Astrocyte of the cerebellum (primary cell): ENCODE measurements around the gene HIVEP3.

ENCODE experiments used
- DNase-seq: peaks from one replicate; pipeline ENCODE4 v3.0.0-alpha.2; 2011; ENCODE audit warnings: low read depth
- H3K4me3 ChIP-seq: 2 replicates; pipeline ENCODE4 v1.5.1; 2011; ENCODE audit warnings: mild to moderate bottlenecking, low read depth, low read length, moderate library complexity
- in situ Hi-C: cut with HindIII; loops from 2 replicates; pipeline ENCODE4 v1.10.0; 2017; ENCODE audit warnings: low sequenced_read_pairs
- TF ChIP-seq, protein P1 (sequence below): IDR thresholded peaks from 2 replicates; pipeline ENCODE4 v1.5.1; 2012; ENCODE audit warnings: low read length, low read depth, moderate library complexity, mild to moderate bottlenecking; ENCODE audit errors: missing control alignments

Gene HIVEP3

DNA sequence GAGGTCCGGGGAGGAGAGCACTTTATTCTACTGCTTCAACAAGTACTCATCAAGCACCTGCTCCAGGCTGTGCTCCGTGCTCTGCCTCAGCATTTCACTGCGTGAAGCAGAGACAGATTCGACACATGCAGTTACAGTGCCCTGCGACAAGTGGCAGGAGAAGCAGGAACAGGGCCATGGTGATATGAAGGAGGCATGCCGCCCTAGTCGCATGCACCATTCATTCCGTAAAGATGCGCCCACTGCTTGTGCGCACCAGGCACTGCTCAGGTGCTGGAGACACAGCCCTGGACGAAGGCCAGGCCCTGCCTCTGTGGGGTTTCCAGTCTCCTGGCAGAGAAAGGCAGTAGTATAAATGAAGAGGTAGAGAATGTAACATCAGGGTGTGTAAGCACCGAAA lies 206.6 kb downstream of the HIVEP3 start:
- in situ Hi-C loops = no loop called here
- H3K4me3 ChIP-seq = no peak overlapping the region
- TF ChIP-seq, protein P1, sequence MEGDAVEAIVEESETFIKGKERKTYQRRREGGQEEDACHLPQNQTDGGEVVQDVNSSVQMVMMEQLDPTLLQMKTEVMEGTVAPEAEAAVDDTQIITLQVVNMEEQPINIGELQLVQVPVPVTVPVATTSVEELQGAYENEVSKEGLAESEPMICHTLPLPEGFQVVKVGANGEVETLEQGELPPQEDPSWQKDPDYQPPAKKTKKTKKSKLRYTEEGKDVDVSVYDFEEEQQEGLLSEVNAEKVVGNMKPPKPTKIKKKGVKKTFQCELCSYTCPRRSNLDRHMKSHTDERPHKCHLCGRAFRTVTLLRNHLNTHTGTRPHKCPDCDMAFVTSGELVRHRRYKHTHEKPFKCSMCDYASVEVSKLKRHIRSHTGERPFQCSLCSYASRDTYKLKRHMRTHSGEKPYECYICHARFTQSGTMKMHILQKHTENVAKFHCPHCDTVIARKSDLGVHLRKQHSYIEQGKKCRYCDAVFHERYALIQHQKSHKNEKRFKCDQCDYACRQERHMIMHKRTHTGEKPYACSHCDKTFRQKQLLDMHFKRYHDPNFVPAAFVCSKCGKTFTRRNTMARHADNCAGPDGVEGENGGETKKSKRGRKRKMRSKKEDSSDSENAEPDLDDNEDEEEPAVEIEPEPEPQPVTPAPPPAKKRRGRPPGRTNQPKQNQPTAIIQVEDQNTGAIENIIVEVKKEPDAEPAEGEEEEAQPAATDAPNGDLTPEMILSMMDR = no peak
- no peak for DNase-seq

DNA sequence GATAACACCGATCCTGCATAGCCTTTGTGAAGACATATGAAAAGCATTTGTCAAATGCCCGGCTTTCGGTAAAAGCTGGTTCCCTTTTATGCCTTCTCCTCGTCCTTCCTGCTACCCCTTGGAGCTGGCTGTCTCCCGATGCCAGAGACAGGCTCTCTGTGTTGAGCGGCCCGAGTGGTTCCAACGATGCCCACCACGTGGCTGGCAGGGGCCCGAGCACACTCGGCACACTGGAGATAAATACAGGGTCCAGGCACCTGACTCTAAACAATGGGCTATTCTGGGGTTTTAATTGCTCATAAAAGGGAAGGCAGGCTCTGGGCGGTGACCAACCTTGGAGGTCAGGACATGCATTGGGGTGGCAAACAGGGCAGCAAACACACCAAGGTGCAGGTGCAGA lies 207.1 kb downstream of the HIVEP3 start:
- in situ Hi-C loops = no loop called here
- TF ChIP-seq, protein P1 = no peak
- no peak for DNase-seq
- no peak overlapping the region for H3K4me3 ChIP-seq

DNA sequence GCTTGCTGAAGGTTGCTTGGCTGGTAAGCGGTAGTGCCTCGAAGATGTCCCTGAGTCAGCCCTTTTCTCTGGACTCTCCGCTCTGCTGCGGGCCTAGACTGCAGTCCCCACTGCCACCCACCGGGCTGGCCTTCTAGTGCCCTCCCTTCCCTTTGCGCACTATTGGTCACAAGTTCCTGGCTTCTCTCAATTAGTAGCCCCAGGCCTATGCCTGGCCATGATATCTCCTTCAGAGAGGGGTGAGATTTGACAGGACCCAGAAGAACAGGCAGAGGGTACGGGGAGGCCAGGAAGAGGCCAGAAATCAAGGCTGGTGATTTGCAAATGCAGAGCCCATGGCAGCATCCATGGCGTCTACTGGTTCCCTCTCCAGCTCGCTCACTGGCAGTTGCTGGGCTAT lies 207.7 kb downstream of the HIVEP3 start:
- DNase-seq = no peak
- no peak overlapping the region for H3K4me3 ChIP-seq
- in situ Hi-C loops = no loop called here
- TF ChIP-seq, protein P1 = no peak

DNA sequence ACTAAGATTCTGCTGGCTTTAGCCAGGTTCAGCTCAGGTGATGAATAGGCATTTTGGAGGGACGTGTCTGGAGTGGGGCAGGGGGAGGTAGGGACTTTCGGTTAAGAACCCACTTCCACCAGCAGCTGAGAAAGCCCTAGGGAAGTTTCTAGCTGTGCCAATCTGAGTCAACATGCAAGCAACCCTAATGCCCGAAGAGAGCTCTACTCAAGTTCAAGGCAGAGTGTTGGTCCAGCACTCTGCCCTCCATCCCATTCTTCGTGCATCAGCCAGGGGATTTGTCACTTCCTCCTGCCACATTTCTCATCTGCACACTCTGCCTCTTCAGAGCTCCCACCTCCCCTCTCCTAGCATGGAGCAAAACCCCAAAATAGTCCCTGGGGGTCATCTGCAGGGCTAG lies 208.8 kb downstream of the HIVEP3 start:
- no peak overlapping the region for H3K4me3 ChIP-seq
- no peak for DNase-seq
- in situ Hi-C loops = no loop called here
- TF ChIP-seq, protein P1 = no peak

DNA sequence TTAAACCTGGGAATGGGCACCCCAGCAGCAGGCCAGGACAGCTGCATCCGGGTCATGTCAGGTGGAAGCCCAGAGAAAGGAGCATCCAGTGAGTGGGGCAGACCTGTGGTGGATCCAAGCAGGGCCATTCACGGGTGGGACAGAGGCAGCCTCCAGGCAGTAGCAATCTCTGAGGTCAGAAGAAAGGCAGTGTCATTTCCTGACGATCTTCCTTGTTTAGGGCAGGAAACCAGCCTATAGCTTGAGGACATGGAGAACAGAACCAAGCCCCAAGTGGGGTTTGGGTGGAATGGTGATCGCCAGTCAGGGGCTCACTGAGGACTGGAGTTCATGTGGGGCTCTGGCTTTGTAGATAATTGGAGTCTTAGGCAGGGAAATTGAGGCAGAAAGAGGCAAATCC lies 209.4 kb downstream of the HIVEP3 start:
- in situ Hi-C loops = no loop called here
- TF ChIP-seq, protein P1 = no peak
- H3K4me3 ChIP-seq = no peak overlapping the region
- no peak for DNase-seq

DNA sequence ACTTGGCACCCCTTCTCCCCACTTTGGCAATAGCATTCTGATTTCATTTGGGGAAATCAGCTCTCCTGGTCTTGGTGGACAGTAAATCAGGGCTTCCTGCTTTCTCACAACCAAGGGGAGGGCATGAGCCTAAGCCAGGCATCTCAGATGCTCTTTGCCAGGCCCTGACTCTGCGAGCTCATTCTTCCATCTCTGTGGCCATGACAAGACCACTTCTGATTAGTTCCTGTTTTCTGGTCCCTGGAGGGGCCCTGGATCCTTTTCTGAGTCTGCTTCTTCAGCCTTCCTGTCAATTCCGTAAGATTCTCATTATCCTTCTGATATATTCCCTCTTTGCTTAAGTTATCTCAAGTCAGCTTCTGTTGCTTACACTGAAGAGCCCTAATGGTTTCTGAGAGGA lies 210.4 kb downstream of the HIVEP3 start:
- DNase-seq = no peak
- TF ChIP-seq, protein P1 = no peak
- no peak overlapping the region for H3K4me3 ChIP-seq
- in situ Hi-C loops = no loop called here

DNA sequence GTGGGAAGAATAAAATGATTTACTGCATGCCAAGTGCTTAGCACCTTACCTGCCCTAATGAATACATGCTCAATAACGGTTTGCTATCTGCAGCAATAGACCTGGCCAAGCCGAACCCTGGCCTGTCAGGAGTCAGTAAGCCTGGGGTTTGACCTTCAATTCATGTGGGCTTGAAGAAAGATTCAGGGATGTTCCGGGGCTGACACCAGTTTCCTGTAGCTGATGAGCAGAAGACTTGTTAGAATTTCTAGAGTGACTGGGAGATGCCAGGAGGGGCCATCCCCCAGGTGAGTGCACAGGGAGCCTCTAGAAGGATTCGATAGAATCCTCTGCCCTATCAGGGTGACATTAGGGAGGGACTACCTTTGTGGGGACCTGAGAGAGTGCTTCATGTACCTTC lies 210.9 kb downstream of the HIVEP3 start:
- no peak for DNase-seq
- in situ Hi-C loops = no loop called here
- H3K4me3 ChIP-seq = no peak overlapping the region
- TF ChIP-seq, protein P1 = no peak
